ENCODE data around the gene RELN. TPM values are rescaled to one million over a fixed set of nuclear protein-coding genes. Genes with fewer than 3 reads are reported as not detected.

Gene RELN
- total RNA-seq, 1 experiment from 2014 or later: 0.31 TPM

DNA sequence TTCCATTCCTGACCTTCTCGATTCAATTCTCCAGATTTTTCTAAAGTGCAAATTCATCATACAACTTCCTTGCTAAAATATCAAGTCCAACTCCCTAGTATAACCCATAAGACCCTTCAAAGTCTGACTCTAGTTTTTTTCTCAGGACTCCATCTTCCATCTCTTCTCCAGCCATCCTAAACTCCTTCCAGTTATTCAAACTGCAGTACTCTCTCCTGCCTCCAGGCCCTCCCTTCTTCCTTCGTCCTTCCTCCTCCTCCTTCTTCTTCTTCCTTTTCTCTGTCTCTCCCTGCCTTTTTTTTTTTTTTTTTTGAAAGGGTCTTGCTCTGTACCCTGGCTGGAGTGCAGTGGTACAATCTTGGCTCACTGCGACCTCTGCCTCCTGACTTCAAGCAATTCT is 111.9 kb downstream of the RELN start:
- Mint-ChIP-seq H3K36me3 (ENCODE audit: insufficient read depth, unreplicated experiment) (no peaks in the 10 kb centered on the region), H3K4me3 (ENCODE audit: low read depth, unreplicated experiment) (no peak overlapping the region), H3K27me3 (ENCODE audit: unreplicated experiment) (peaks cover 11% of the 10 kb centered on the region), H3K4me1 (ENCODE audit: low read depth, unreplicated experiment) (no peaks in the 10 kb centered on the region), H3K27ac (ENCODE audit: unreplicated experiment) (no peak overlapping the region), H3K9me3 (ENCODE audit: low read depth, unreplicated experiment) (peaks cover 4% of the 10 kb centered on the region)
- no peak for DNase-seq
- CTCF ChIA-PET: no interaction called here
- intact Hi-C loops (cut with micrococcal nuclease; ENCODE audit: unreplicated experiment): no loop called here
- no TSS peak for BruUV-seq (replicated peaks)
- TF ChIP-seq, protein P1, sequence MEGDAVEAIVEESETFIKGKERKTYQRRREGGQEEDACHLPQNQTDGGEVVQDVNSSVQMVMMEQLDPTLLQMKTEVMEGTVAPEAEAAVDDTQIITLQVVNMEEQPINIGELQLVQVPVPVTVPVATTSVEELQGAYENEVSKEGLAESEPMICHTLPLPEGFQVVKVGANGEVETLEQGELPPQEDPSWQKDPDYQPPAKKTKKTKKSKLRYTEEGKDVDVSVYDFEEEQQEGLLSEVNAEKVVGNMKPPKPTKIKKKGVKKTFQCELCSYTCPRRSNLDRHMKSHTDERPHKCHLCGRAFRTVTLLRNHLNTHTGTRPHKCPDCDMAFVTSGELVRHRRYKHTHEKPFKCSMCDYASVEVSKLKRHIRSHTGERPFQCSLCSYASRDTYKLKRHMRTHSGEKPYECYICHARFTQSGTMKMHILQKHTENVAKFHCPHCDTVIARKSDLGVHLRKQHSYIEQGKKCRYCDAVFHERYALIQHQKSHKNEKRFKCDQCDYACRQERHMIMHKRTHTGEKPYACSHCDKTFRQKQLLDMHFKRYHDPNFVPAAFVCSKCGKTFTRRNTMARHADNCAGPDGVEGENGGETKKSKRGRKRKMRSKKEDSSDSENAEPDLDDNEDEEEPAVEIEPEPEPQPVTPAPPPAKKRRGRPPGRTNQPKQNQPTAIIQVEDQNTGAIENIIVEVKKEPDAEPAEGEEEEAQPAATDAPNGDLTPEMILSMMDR (IDR thresholded peaks at IDR 0.05; ENCODE audit: unreplicated experiment): no peak

DNA sequence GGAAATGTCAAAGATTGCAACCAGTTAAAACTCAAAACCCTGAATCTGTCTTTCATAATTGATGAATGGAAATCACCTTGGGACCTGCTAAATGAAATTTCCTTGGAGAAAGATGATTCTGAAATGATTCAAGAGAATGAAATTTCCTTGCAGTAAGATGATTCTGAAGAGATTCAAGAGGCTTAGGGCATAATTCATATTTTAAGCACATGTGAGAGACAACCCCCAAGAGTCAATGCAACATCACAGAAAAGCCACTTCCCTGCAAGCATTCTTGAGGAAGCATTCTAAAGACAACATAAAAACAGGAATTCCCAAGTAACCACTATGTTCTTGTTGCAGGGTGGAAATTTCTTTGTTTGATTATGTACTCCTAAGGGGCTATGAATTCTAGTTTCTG is 113.7 kb downstream of the RELN start:
- no peaks in the 10 kb centered on the region for H3K36me3 Mint-ChIP-seq (ENCODE audit: insufficient read depth, unreplicated experiment)
- CTCF ChIA-PET: no interaction called here
- peaks cover 11% of the 10 kb centered on the region for H3K27me3 Mint-ChIP-seq (ENCODE audit: unreplicated experiment)
- H3K9me3 Mint-ChIP-seq (ENCODE audit: low read depth, unreplicated experiment): peaks cover 4% of the 10 kb centered on the region
- BruUV-seq (replicated peaks): no TSS peak
- no peak overlapping the region for H3K4me3 Mint-ChIP-seq (ENCODE audit: low read depth, unreplicated experiment)
- no peak for DNase-seq
- no peak overlapping the region for H3K27ac Mint-ChIP-seq (ENCODE audit: unreplicated experiment)
- intact Hi-C loops (cut with micrococcal nuclease; ENCODE audit: unreplicated experiment): no loop called here
- TF ChIP-seq, protein P1 (IDR thresholded peaks at IDR 0.05; ENCODE audit: unreplicated experiment): no peak
- no peaks in the 10 kb centered on the region for H3K4me1 Mint-ChIP-seq (ENCODE audit: low read depth, unreplicated experiment)

- no peaks in the 10 kb centered on the region for H3K36me3 Mint-ChIP-seq (ENCODE audit: insufficient read depth, unreplicated experiment)
- intact Hi-C loops (cut with micrococcal nuclease; ENCODE audit: unreplicated experiment): no loop called here
- H3K4me3 Mint-ChIP-seq (ENCODE audit: low read depth, unreplicated experiment): no peak overlapping the region
- H3K4me1 Mint-ChIP-seq (ENCODE audit: low read depth, unreplicated experiment): peaks cover 7% of the 10 kb centered on the region
- H3K9me3 Mint-ChIP-seq (ENCODE audit: low read depth, unreplicated experiment): no peaks in the 10 kb centered on the region
- TF ChIP-seq, protein P1 (IDR thresholded peaks at IDR 0.05; ENCODE audit: unreplicated experiment): no peak
- H3K27me3 Mint-ChIP-seq (ENCODE audit: unreplicated experiment): no peaks in the 10 kb centered on the region
- CTCF ChIA-PET: no interaction called here
- BruUV-seq (replicated peaks): no TSS peak
- DNase-seq: no peak
- no peak overlapping the region for H3K27ac Mint-ChIP-seq (ENCODE audit: unreplicated experiment)
Observed at GRCh38 chr7:103871473-103871872, 118.0 kb downstream of the RELN start.

DNA sequence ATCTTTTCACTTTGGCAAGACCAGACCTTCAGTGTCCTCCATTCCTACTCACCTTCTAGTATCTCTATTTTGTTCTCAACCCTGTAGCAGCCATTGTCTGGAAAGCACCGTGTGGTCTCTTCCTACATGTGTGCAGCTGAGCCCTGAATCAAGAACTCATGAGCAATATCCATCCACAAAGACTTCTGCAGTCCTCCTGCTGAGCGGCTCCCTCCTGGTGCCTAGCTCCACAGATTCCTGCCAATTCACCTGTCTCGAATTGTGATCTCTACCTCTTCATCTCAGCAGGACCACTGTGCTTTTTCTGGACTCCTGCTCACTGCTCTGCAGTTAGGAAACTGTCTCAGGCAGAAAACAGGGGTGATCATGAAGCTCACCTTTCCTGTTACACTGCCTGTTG is 118.8 kb downstream of the RELN start:
- intact Hi-C loops (cut with micrococcal nuclease; ENCODE audit: unreplicated experiment): no loop called here
- no peak for DNase-seq
- H3K4me3 Mint-ChIP-seq (ENCODE audit: low read depth, unreplicated experiment): no peak overlapping the region
- H3K9me3 Mint-ChIP-seq (ENCODE audit: low read depth, unreplicated experiment): no peaks in the 10 kb centered on the region
- CTCF ChIA-PET: no interaction called here
- H3K4me1 Mint-ChIP-seq (ENCODE audit: low read depth, unreplicated experiment): peaks cover 7% of the 10 kb centered on the region
- TF ChIP-seq, protein P1 (IDR thresholded peaks at IDR 0.05; ENCODE audit: unreplicated experiment): no peak
- H3K27ac Mint-ChIP-seq (ENCODE audit: unreplicated experiment): no peak overlapping the region
- no peaks in the 10 kb centered on the region for H3K27me3 Mint-ChIP-seq (ENCODE audit: unreplicated experiment)
- no TSS peak for BruUV-seq (replicated peaks)
- H3K36me3 Mint-ChIP-seq (ENCODE audit: insufficient read depth, unreplicated experiment): no peaks in the 10 kb centered on the region

DNA sequence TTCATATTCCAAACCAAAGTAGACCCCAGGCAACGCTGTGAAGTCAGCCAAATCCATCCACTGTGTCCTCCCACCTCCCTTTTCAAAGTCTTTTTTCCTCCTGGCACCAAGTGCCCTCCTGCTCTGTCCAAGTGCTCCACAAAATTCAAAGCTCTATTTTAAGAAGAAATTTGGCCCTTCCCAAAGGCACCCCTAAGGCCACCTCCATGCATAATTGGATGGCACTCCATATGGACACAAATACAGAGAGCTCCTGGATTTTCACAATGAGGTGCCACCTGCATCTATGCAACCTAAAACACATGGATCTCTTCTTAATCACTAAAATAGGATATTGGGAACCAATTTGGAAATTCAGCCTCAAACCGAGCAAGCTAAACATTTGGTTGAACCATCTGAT is 121.6 kb downstream of the RELN start:
- no TSS peak for BruUV-seq (replicated peaks)
- H3K4me3 Mint-ChIP-seq (ENCODE audit: low read depth, unreplicated experiment): no peak overlapping the region
- H3K27me3 Mint-ChIP-seq (ENCODE audit: unreplicated experiment): no peaks in the 10 kb centered on the region
- H3K4me1 Mint-ChIP-seq (ENCODE audit: low read depth, unreplicated experiment): peaks cover 7% of the 10 kb centered on the region
- intact Hi-C loops (cut with micrococcal nuclease; ENCODE audit: unreplicated experiment): no loop called here
- CTCF ChIA-PET: no interaction called here
- H3K27ac Mint-ChIP-seq (ENCODE audit: unreplicated experiment): no peak overlapping the region
- TF ChIP-seq, protein P1 (IDR thresholded peaks at IDR 0.05; ENCODE audit: unreplicated experiment): no peak
- no peak for DNase-seq
- H3K36me3 Mint-ChIP-seq (ENCODE audit: insufficient read depth, unreplicated experiment): no peaks in the 10 kb centered on the region
- no peaks in the 10 kb centered on the region for H3K9me3 Mint-ChIP-seq (ENCODE audit: low read depth, unreplicated experiment)

Measured in Calu3 (cell line).